HepG2 (cell line): ENCODE measurements around the gene C20orf96. TPM values are rescaled to one million over a fixed set of nuclear protein-coding genes. Genes with fewer than 3 reads are reported as not detected.
A peak's percentile ranks its signal among the peaks of the same experiment; 100 is the strongest.

ENCODE experiments used
- AKAP8 ChIP-seq: sonication (generic); formaldehyde crosslinking; IDR thresholded peaks from 2 replicates; pipeline ENCODE4 v1.5.1; 2020; ENCODE audit warnings: mild to moderate bottlenecking, missing genetic modification reagents
- ASH2L ChIP-seq: fragments of 300-600, 200-600 bp; sonication (generic); IDR thresholded peaks from 2 replicates; pipeline ENCODE4 v1.7.0; 2017; ENCODE audit warnings: low read depth, mild to moderate bottlenecking, moderate library complexity, mixed read lengths, low read length; ENCODE audit not compliant: insufficient read length
- ATF4 ChIP-seq, 2 experiments: fragments of 450-650 bp in 1 of 2; sonication (generic) in 1 of 2; formaldehyde crosslinking; IDR thresholded peaks; 2 replicates each; pipeline versions ENCODE4 v1.5.0 to v1.8.0; 2020 to 2022; ENCODE audit warnings: mild to moderate bottlenecking in 1 of 2, missing genetic modification reagents in 1 of 2
- ATF7 ChIP-seq, 2 experiments: fragments of 450-650 bp in 1 of 2; sonication (generic) in 1 of 2; formaldehyde crosslinking in 1 of 2; IDR thresholded peaks; 2 replicates each; pipeline versions ENCODE4 v1.4.0 to v1.6.1; 2016 to 2020; ENCODE audit warnings: antibody characterized with exemption in 1 of 2, mild to moderate bottlenecking in 1 of 2, missing genetic modification reagents in 1 of 2
- ELF4 ChIP-seq: sonication (generic); formaldehyde crosslinking; IDR thresholded peaks from 2 replicates; pipeline ENCODE4 v1.5.0; 2020; ENCODE audit warnings: missing genetic modification reagents, mild to moderate bottlenecking, moderate library complexity, borderline replicate concordance
- GATAD2A ChIP-seq: IDR thresholded peaks from 2 replicates; pipeline ENCODE4 v1.6.1; 2016
- HMGXB4 ChIP-seq, 2 experiments: sonication (generic) in 1 of 2; formaldehyde crosslinking in 1 of 2; IDR thresholded peaks; 2 replicates each; pipeline versions ENCODE4 v1.4.0 to v1.6.1; 2018 to 2020; ENCODE audit warnings: missing genetic modification reagents in 2 of 2, borderline replicate concordance in 1 of 2, low read depth in 1 of 2, mild to moderate bottlenecking in 1 of 2, missing biosample characterization in 1 of 2
- KAT7 ChIP-seq: IDR thresholded peaks from 2 replicates; pipeline ENCODE4 v1.6.1; 2018; ENCODE audit warnings: borderline replicate concordance, missing compliant biosample characterization
- MED1 ChIP-seq: sonication (generic); formaldehyde crosslinking; IDR thresholded peaks from 2 replicates; pipeline ENCODE4 v1.4.0; 2020; ENCODE audit warnings: missing genetic modification reagents
- NFKB2 ChIP-seq: sonication (generic); formaldehyde crosslinking; IDR thresholded peaks from 2 replicates; pipeline ENCODE4 v1.4.0; 2020; ENCODE audit warnings: missing genetic modification reagents, borderline replicate concordance
- SMARCE1 ChIP-seq: fragments of 450-650 bp; IDR thresholded peaks from 2 replicates; pipeline ENCODE4 v1.6.1; 2017; ENCODE audit warnings: borderline replicate concordance
- TIGD3 ChIP-seq: sonication (generic); formaldehyde crosslinking; IDR thresholded peaks from 2 replicates; pipeline ENCODE4 v1.5.1; 2020; ENCODE audit warnings: mild to moderate bottlenecking, missing genetic modification reagents, borderline replicate concordance
- ZKSCAN8 ChIP-seq: IDR thresholded peaks from 2 replicates; pipeline ENCODE4 v1.6.1; 2016; ENCODE audit warnings: borderline replicate concordance, missing genetic modification reagents, missing compliant biosample characterization
- ZNF136 ChIP-seq: sonication (generic); formaldehyde crosslinking; IDR thresholded peaks from 2 replicates; pipeline ENCODE4 v1.8.1; 2022; ENCODE audit warnings: low read depth, mild to moderate bottlenecking, moderate library complexity, missing genetic modification reagents
- ZNF256 ChIP-seq: sonication (generic); formaldehyde crosslinking; conservative IDR thresholded peaks from 2 replicates; pipeline ENCODE4 v1.4.0; 2020; ENCODE audit warnings: missing genetic modification reagents
- ZNF354B ChIP-seq: sonication (generic); formaldehyde crosslinking; IDR thresholded peaks from 2 replicates; pipeline ENCODE4 v1.8.0; 2022; ENCODE audit warnings: mild to moderate bottlenecking, missing genetic modification reagents
- ZNF367 ChIP-seq: sonication (generic); formaldehyde crosslinking; IDR thresholded peaks from 2 replicates; pipeline ENCODE4 v1.4.0; 2020; ENCODE audit warnings: missing genetic modification reagents, borderline replicate concordance
- ZNF44 ChIP-seq: sonication (generic); formaldehyde crosslinking; IDR thresholded peaks from 2 replicates; pipeline ENCODE4 v1.5.1; 2020; ENCODE audit warnings: mild to moderate bottlenecking, missing genetic modification reagents
- ZNF446 ChIP-seq: sonication (generic); formaldehyde crosslinking; IDR thresholded peaks from 2 replicates; pipeline ENCODE4 v1.5.0; 2020; ENCODE audit warnings: mild to moderate bottlenecking, missing genetic modification reagents
- ZNF484 ChIP-seq: sonication (generic); formaldehyde crosslinking; IDR thresholded peaks from 2 replicates; pipeline ENCODE4 v1.5.1; 2020; ENCODE audit warnings: mild to moderate bottlenecking, low read depth, missing genetic modification reagents, borderline replicate concordance
- ZNF605 ChIP-seq: sonication (generic); formaldehyde crosslinking; IDR thresholded peaks from 2 replicates; pipeline ENCODE4 v1.8.0; 2022; ENCODE audit warnings: mild to moderate bottlenecking, missing genetic modification reagents
- ZNF639 ChIP-seq: conservative IDR thresholded peaks from 2 replicates; pipeline ENCODE4 v1.6.1; 2018; ENCODE audit warnings: missing genetic modification reagents
- ZNF660 ChIP-seq: sonication (generic); formaldehyde crosslinking; IDR thresholded peaks from 2 replicates; pipeline ENCODE4 v1.5.1; 2020; ENCODE audit warnings: mild to moderate bottlenecking, low read depth, missing genetic modification reagents, borderline replicate concordance
- ZNF737 ChIP-seq: sonication (generic); formaldehyde crosslinking; IDR thresholded peaks from 2 replicates; pipeline ENCODE4 v1.5.0; 2020; ENCODE audit warnings: missing genetic modification reagents, mild to moderate bottlenecking, borderline replicate concordance
- ZNF761 ChIP-seq: sonication (generic); formaldehyde crosslinking; conservative IDR thresholded peaks from 2 replicates; pipeline ENCODE4 v1.4.0; 2020; ENCODE audit warnings: mild to moderate bottlenecking, missing genetic modification reagents
- polyA plus RNA-seq, 8 experiments: library from polyadenylated mRNA; depleted of rRNA in 3 of 8; stranded (reverse) in 7 of 8; unstranded in 1 of 8; fragments of >200 nt; fragmentation: Illumina TruSeq in 4 of 8; extraction: Trizol in 4 of 8; gene quantifications; 2 replicates each; pipeline versions ENCODE4 v1.2.1 to v1.2.3, GENCODE V29; 2011 to 2016; ENCODE audit warnings: low read depth in 4 of 8, missing spikeins in 1 of 8, mixed read lengths in 1 of 8; ENCODE audit not compliant: insufficient read depth in 1 of 8
- total RNA-seq, 5 experiments: library from RNA; depleted of rRNA; stranded (reverse); fragments of >200 nt; fragmentation: Illumina TruSeq; extraction: Trizol; gene quantifications; 2 replicates each; pipeline ENCODE4 v1.2.3, GENCODE V29; 2016; ENCODE audit warnings: low read depth in 1 of 5

The C20orf96 gene
- total and polyA plus RNA-seq, 2 of the 13 experiments (the other 11 are each of a cell fraction or from before 2014, with no cell fraction given), result 3.8 to 20.6 TPM

- 0 out of 2 replicates have a peak, but pooled peaks have one; percentile 46 for TF ChIP-seq AKAP8 (CRISPR knock-in tag)
- TF ChIP-seq KAT7 (CRISPR knock-in tag), result no peak; the same call in 1 of the 2 replicates
- 0 out of 4 replicates have a peak, but pooled peaks of 1 of the 2 experiments have one; percentile 26 for TF ChIP-seq HMGXB4 (CRISPR knock-in tag; IDR thresholded peaks at IDR 0.05; ENCODE audit: borderline replicate concordance in 1 of 2, low read depth in 1 of 2)
- TF ChIP-seq ZNF367 (CRISPR knock-in tag), result 0 out of 2 replicates have a peak, but pooled peaks have one; percentile 65
- TF ChIP-seq ZNF354B, result no peak
- TF ChIP-seq ZNF484 (CRISPR knock-in tag), result no peak
- peak; percentile 63; the same call in 1 of the 2 replicates for TF ChIP-seq ZNF256
- TF ChIP-seq ZNF605, result 0 out of 2 replicates have a peak, but pooled peaks have one; percentile 49
- no peak for TF ChIP-seq ZNF136 (CRISPR knock-in tag)
- TF ChIP-seq ZKSCAN8, result no peak
- TF ChIP-seq ATF7 (IDR thresholded peaks at IDR 0.05), result no peak
- no peak for TF ChIP-seq ATF7 (CRISPR knock-in tag; IDR thresholded peaks at IDR 0.05)
- no peak for TF ChIP-seq SMARCE1
- 0 out of 2 replicates have a peak, but pooled peaks have one; percentile 13 for TF ChIP-seq ZNF44 (CRISPR knock-in tag)
- peak; percentile 37 for TF ChIP-seq ASH2L
- TF ChIP-seq ZNF761 (CRISPR knock-in tag), result no peak
- no peak for TF ChIP-seq ZNF639 (CRISPR knock-in tag)
- TF ChIP-seq NFKB2, result no peak
- TF ChIP-seq ATF4 (CRISPR knock-in tag; IDR thresholded peaks at IDR 0.05), result no peak
- peak; percentile 66; the same call in 1 of the 2 replicates for TF ChIP-seq MED1 (CRISPR knock-in tag)
- no peak for TF ChIP-seq ZNF446
- TF ChIP-seq GATAD2A, result 0 out of 2 replicates have a peak, but pooled peaks have one; percentile 4
- TF ChIP-seq TIGD3, result no peak
- TF ChIP-seq ZNF737 (CRISPR knock-in tag), result no peak
- TF ChIP-seq ELF4 (CRISPR knock-in tag), result 0 out of 2 replicates have a peak, but pooled peaks have one; percentile 56
- TF ChIP-seq ZNF660, result no peak
Observed at GRCh38 chr20:309306-309840, 18.8 kb upstream of the C20orf96 start (continued).
